GM12878 (cell line): ENCODE measurements around the gene APCDD1.
"Not testable (repeated sequence)": the region's sequence is repeated elsewhere in the genome, so short reads cannot be mapped to it uniquely, and the experiment has no call there.

Experiments
- ATF7 ChIP-seq: fragments of 450-650 bp; IDR thresholded peaks from 2 replicates; pipeline ENCODE4 v1.6.1; 2016; ENCODE audit warnings: low read depth, mild to moderate bottlenecking
- CHD2 ChIP-seq: IDR thresholded peaks from 2 replicates; pipeline ENCODE4 v1.6.1; 2011; ENCODE audit warnings: low read depth, low read length, improper control_type of control experiment, borderline replicate concordance
- HDAC2 ChIP-seq: fragments of 200-600 bp; sonication (generic); IDR thresholded peaks from 2 replicates; pipeline ENCODE4 v1.6.1; 2017
- KDM1A ChIP-seq: fragments of 200-600 bp; sonication (generic); IDR thresholded peaks from 2 replicates; pipeline ENCODE4 v1.6.1; 2016; ENCODE audit warnings: borderline replicate concordance
- MTA2 ChIP-seq: fragments of 450-650 bp; IDR thresholded peaks from 2 replicates; pipeline ENCODE4 v1.6.1; 2016; ENCODE audit warnings: low read depth, mild to moderate bottlenecking, moderate library complexity
- RAD51 ChIP-seq: fragments of 450-650 bp; IDR thresholded peaks from 2 replicates; pipeline ENCODE4 v1.6.1; 2016; ENCODE audit warnings: moderate library complexity, mild to moderate bottlenecking, inconsistent platforms
- SRF ChIP-seq, 2 experiments: IDR thresholded peaks; 2 replicates each; pipeline ENCODE4 v1.6.1; 2011; ENCODE audit warnings: low read depth in 2 of 2, low read length in 2 of 2, mild to moderate bottlenecking in 1 of 2, moderate library complexity in 1 of 2
- SUZ12 ChIP-seq: fragments of 200-600 bp; sonication (generic); IDR thresholded peaks from one replicate; pipeline ENCODE4 v1.6.1; 2018; ENCODE audit warnings: antibody characterized with exemption, mild to moderate bottlenecking; ENCODE audit not compliant: unreplicated experiment
- TAF1 ChIP-seq: IDR thresholded peaks from 2 replicates; pipeline ENCODE4 v1.6.1; 2011; ENCODE audit warnings: mild to moderate bottlenecking, low read depth, low read length, borderline replicate concordance
- TF ChIP-seq, protein P1 (sequence below), 3 experiments: IDR thresholded peaks in 2 of 3; conservative IDR thresholded peaks in 1 of 3; 2 replicates each; pipeline ENCODE4 v1.5.1; 2011; ENCODE audit warnings: low read depth in 3 of 3, low read length in 3 of 3, mild to moderate bottlenecking in 3 of 3, control low read depth in 2 of 3, moderate library complexity in 2 of 3, inconsistent platforms in 1 of 3, mixed read lengths in 1 of 3; ENCODE audit not compliant: control insufficient read depth in 2 of 3, insufficient read depth in 1 of 3; ENCODE audit errors: extremely low read depth in 1 of 3
- TF ChIP-seq, protein P2 (sequence below): fragments of 450-650 bp; formaldehyde crosslinking; IDR thresholded peaks from 2 replicates; pipeline ENCODE4 v1.4.0; 2022; ENCODE audit warnings: mild to moderate bottlenecking, moderate library complexity

DNA sequence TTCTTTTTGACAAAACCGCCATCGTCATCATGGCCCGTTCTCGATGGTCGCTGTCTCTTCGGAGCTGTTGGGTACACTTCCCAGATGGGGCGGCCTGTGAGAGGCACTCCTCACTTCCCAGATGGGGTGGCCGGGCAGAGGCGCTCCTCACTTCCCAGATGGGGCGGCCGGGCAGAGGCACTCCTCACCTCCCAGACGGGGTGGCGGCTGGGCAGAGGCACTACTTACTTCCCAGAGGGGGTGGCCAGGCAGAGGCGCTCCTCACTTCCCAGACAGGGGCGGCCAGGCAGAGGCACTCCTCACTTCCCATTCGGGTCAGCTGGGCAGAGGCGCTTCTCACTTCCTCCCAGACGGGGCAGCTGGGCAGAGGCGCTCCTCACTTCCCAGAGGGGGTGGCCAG is 51.5 kb downstream of the APCDD1 start:
- TF ChIP-seq HDAC2; MTA2; CHD2; ATF7; SRF (IDR thresholded peaks at IDR 0.05; ENCODE audit: low read depth in 2 of 2, low read length in 2 of 2); SUZ12; TAF1; KDM1A; RAD51: not testable (repeated sequence)
- TF ChIP-seq, protein P1, sequence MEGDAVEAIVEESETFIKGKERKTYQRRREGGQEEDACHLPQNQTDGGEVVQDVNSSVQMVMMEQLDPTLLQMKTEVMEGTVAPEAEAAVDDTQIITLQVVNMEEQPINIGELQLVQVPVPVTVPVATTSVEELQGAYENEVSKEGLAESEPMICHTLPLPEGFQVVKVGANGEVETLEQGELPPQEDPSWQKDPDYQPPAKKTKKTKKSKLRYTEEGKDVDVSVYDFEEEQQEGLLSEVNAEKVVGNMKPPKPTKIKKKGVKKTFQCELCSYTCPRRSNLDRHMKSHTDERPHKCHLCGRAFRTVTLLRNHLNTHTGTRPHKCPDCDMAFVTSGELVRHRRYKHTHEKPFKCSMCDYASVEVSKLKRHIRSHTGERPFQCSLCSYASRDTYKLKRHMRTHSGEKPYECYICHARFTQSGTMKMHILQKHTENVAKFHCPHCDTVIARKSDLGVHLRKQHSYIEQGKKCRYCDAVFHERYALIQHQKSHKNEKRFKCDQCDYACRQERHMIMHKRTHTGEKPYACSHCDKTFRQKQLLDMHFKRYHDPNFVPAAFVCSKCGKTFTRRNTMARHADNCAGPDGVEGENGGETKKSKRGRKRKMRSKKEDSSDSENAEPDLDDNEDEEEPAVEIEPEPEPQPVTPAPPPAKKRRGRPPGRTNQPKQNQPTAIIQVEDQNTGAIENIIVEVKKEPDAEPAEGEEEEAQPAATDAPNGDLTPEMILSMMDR (IDR thresholded peaks at IDR 0.05 in 2 of 3, conservative IDR thresholded peaks at IDR 0.05 in 1 of 3; ENCODE audit: control insufficient read depth in 2 of 3, extremely low read depth in 1 of 3, insufficient read depth in 1 of 3, low read depth in 3 of 3, low read length in 3 of 3): not testable (repeated sequence)
- TF ChIP-seq, protein P2, sequence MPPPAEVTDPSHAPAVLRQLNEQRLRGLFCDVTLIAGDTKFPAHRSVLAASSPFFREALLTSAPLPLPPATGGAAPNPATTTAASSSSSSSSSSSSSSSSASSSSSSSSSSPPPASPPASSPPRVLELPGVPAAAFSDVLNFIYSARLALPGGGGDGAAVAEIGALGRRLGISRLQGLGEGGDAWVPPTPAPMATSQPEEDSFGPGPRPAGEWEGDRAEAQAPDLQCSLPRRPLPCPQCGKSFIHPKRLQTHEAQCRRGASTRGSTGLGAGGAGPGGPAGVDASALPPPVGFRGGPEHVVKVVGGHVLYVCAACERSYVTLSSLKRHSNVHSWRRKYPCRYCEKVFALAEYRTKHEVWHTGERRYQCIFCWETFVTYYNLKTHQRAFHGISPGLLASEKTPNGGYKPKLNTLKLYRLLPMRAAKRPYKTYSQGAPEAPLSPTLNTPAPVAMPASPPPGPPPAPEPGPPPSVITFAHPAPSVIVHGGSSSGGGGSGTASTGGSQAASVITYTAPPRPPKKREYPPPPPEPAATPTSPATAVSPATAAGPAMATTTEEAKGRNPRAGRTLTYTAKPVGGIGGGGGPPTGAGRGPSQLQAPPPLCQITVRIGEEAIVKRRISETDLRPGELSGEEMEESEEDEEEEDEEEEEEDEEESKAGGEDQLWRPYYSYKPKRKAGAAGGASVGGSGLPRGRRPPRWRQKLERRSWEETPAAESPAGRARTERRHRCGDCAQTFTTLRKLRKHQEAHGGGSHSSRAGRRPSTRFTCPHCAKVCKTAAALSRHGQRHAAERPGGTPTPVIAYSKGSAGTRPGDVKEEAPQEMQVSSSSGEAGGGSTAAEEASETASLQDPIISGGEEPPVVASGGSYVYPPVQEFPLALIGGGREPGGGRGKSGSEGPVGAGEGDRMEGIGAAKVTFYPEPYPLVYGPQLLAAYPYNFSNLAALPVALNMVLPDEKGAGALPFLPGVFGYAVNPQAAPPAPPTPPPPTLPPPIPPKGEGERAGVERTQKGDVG (CRISPR knock-in tag): not testable (repeated sequence)
